Measurements from ENCODE around the gene TMEM19. TPM values are rescaled to one million over a fixed set of nuclear protein-coding genes. Genes with fewer than 3 reads are reported as not detected.

Gene TMEM19
- total RNA-seq, 1 experiment from 2014 or later: 17.3 TPM

DNA sequence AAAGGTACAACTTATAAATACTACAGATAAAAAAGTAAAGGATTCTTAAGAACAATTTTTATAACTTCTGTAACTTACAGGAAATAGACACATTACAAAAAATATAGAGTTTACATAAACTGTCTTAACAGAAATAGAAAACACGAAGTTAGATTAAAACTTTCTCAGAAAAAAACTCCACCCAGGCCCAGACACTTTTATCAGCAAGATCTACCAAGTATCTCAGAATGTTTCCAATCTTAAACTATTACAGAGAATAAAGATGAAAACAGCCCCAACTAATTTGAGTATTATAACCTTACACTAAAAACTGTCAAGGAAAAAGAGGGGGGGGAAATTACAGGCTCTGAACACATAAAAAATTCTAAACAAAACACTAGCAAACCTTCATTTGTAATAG is 30.4 kb upstream of the TMEM19 start:
- WGBS (ENCODE audit: extremely low coverage, insufficient read length, low lambda C conversion rate): no CpG with 5 or more reads among the region's 1 CpG
- H3K36me3 Mint-ChIP-seq (ENCODE audit: insufficient read depth in 1 of 3, low read depth in 3 of 3): peaks cover 29 to 32% (median 31%) of the 10 kb centered on the region in 3 experiments
- no peak overlapping the region for H3K27ac ChIP-seq (ENCODE audit: insufficient read length, low read depth, low read length)

More for the DNA sequence above, 30.4 kb upstream of the TMEM19 start:
- no peak overlapping the region for H3K9ac ChIP-seq (ENCODE audit: extremely low read depth, insufficient read length, low read length)
- no peak overlapping the region for H3K4me2 ChIP-seq (ENCODE audit: insufficient read depth, insufficient read length, low read length)
- H2BK12ac ChIP-seq (ENCODE audit: insufficient read length, low read depth, low read length): no peak overlapping the region
- no peak overlapping the region for H3K4me3 Mint-ChIP-seq
- no peak overlapping the region for H4K5ac ChIP-seq (ENCODE audit: insufficient read length, low read depth, low read length)
- no peak overlapping the region for H3T11ph ChIP-seq (ENCODE audit: low read length)
- no peak overlapping the region for H3K23ac ChIP-seq (ENCODE audit: insufficient read length, low read depth, low read length)
- H2BK15ac ChIP-seq (ENCODE audit: low read depth, low read length): no peak overlapping the region
- no peaks in the 10 kb centered on the region for H3K27me3 Mint-ChIP-seq (ENCODE audit: low read depth)
- no peak for TF ChIP-seq CTCF (conservative IDR thresholded peaks at IDR 0.05)
- no peak overlapping the region for H3K18ac ChIP-seq (ENCODE audit: insufficient read length, low read depth, low read length)
- no peaks in the 10 kb centered on the region for H3K27me3 ChIP-seq (ENCODE audit: insufficient read depth, low read length)
- H2BK120ac ChIP-seq (ENCODE audit: low read depth, low read length, poor library complexity, severe bottlenecking): no peak overlapping the region
- no peak overlapping the region for H4K8ac ChIP-seq (replicated peaks; ENCODE audit: insufficient read length, low read depth, low read length)
- no peaks in the 10 kb centered on the region for H3K4me1 ChIP-seq (ENCODE audit: insufficient read depth, low read length)
- no peak overlapping the region for H2BK5ac ChIP-seq (ENCODE audit: insufficient read length, low read length)
- H2BK20ac ChIP-seq (ENCODE audit: low read depth, low read length, poor library complexity, severe bottlenecking): no peak overlapping the region
- H3K4ac ChIP-seq (ENCODE audit: low read depth, low read length): no peak overlapping the region
- no peak overlapping the region for H3K27ac Mint-ChIP-seq
- H2AFZ ChIP-seq (ENCODE audit: low read length): no peak overlapping the region
- H3K14ac ChIP-seq (ENCODE audit: insufficient read depth, low read length): no peak overlapping the region
- H4K91ac ChIP-seq (ENCODE audit: insufficient read length, low read depth, low read length): no peak overlapping the region
- no peak overlapping the region for H3K56ac ChIP-seq (ENCODE audit: insufficient read length, low read depth, low read length)
- H4K20me1 ChIP-seq (ENCODE audit: control insufficient read depth, insufficient read depth, insufficient read length): no peaks in the 10 kb centered on the region
- H3K79me1 ChIP-seq (ENCODE audit: insufficient read depth, low read depth, low read length, poor library complexity, severe bottlenecking): no peaks in the 10 kb centered on the region
- peaks cover 3 to 8% of the 10 kb centered on the region in 2 experiments; a peak in 3 of 4 replicates for H3K4me1 Mint-ChIP-seq
- H3K9me3 ChIP-seq (ENCODE audit: control insufficient read depth, low read depth, low read length): no peaks in the 10 kb centered on the region
- no peaks in the 10 kb centered on the region for H3K23me2 ChIP-seq (ENCODE audit: insufficient read length, low read depth, low read length, poor library complexity, severe bottlenecking)
- peaks cover 3% of the 10 kb centered on the region; the same call in 1 of the 2 replicates for H3K79me2 ChIP-seq (ENCODE audit: insufficient read depth, low read length)
- no peak for DNase-seq
- H2AK5ac ChIP-seq (ENCODE audit: insufficient read length, low read length): no peak overlapping the region
- H3K9me3 Mint-ChIP-seq: peaks cover 0 to 2% of the 10 kb centered on the region in 2 experiments; a peak in 3 of 5 replicates
